PC-9 (cell line): ENCODE measurements around the gene TRIM40.

Source experiments
- EZH2 ChIP-seq: fragments of 200-600 bp; sonication (generic); IDR thresholded peaks from 2 replicates; pipeline ENCODE4 v1.8.0; 2017; ENCODE audit warnings: antibody characterized with exemption, low read depth
- TF ChIP-seq, protein P1 (sequence below): fragments of 200-600 bp; sonication (generic); conservative IDR thresholded peaks from 2 replicates; pipeline ENCODE4 v1.6.1; 2017; ENCODE audit warnings: mixed run types, antibody characterized with exemption, mild to moderate bottlenecking, moderate library complexity

DNA sequence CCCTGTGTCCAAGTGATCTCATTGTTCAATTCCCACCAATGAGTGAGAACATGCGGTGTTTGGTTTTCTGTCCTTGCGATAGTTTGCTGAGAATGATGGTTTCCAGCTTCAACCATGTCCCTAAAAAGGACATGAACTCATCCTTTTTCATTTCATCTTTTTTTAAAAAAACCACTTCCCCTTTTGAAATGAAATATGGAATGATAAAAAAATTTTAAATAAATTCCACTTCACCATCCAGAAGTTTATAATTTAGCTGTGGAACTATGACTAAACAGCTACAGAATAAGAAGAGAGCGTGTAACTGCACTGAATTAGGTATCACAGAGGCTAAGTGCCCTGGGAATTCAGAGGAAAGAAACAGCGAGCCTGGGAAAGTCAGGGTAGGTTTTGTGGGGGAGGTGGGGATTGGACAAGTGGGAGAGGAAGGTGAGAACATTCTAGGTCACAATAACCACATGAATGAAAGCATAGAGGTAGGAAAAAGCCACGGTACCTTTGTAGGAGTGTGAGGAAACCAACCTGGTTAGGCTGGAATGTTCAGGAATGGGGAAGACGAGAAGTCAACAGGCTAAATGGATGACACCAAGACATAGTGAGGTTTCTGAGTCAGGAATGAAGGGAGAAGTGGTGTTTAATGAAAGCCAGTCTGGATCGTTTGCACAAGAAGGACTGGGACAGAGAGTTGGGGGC lies 14.1 kb downstream of the TRIM40 start:
- TF ChIP-seq, protein P1, sequence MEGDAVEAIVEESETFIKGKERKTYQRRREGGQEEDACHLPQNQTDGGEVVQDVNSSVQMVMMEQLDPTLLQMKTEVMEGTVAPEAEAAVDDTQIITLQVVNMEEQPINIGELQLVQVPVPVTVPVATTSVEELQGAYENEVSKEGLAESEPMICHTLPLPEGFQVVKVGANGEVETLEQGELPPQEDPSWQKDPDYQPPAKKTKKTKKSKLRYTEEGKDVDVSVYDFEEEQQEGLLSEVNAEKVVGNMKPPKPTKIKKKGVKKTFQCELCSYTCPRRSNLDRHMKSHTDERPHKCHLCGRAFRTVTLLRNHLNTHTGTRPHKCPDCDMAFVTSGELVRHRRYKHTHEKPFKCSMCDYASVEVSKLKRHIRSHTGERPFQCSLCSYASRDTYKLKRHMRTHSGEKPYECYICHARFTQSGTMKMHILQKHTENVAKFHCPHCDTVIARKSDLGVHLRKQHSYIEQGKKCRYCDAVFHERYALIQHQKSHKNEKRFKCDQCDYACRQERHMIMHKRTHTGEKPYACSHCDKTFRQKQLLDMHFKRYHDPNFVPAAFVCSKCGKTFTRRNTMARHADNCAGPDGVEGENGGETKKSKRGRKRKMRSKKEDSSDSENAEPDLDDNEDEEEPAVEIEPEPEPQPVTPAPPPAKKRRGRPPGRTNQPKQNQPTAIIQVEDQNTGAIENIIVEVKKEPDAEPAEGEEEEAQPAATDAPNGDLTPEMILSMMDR, result no peak
- TF ChIP-seq EZH2, result no peak
